ENCODE results near the gene NYAP2. TPM values are rescaled to one million over a fixed set of nuclear protein-coding genes. Genes with fewer than 3 reads are reported as not detected.

NYAP2 gene
- polyA plus RNA-seq, 3 donors = not detected

DNA sequence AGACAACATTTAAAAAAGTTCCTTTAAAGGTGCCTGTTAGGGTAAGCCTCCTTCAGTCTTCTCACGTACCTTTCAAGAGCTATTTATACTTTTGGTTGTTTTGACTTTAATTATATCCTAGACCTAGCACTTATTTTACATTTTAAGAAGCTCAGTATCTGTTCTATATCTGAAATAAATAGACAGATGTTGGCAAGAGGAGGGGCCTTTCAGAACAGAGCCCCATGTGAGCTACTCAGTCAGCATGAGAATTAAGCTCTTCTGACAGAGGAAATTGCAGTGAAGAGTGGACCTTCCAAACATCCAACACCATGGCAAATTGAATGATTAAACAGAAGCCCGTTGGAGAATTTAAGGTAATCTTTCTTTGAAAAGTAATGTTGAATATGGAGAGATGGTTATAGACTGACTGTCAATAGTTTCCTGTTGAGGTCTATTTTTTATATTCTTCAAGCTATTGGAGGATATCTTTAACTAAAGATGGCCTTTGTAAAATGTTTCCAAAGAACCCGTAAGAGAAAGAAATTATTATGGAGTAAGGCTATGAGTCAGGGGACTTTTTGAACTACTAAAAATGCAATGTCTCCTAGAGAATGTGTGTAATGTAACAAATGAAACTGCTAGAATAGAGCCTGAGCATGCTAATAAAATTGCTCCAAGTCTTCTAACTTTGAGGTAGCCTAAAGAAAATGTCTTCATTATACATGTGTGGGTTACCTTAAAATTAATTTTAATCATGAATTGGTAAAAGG is 17.3 kb downstream of the NYAP2 start:
- H3K9me3 Mint-ChIP-seq = no peaks in the 10 kb centered on the region
- no peak overlapping the region for H3K4me3 ChIP-seq (replicated peaks in 1 of 3; ENCODE audit: low read depth in 2 of 3, low read length in 3 of 3)
- no peaks in the 10 kb centered on the region for H3K4me1 Mint-ChIP-seq
- no CpG with 5 or more reads among the region's 3 CpGs for WGBS (ENCODE audit: insufficient coverage)
- H3K9me3 ChIP-seq (replicated peaks in 1 of 2; ENCODE audit: control insufficient read depth in 1 of 2, insufficient read depth in 1 of 2, low read length in 2 of 2) = no peaks in the 10 kb centered on the region
- no peaks in the 10 kb centered on the region for H3K79me2 ChIP-seq (ENCODE audit: insufficient read depth, low read length)
- no peaks in the 10 kb centered on the region for H4K20me1 ChIP-seq (ENCODE audit: insufficient read depth, low read length)
- intact Hi-C loops (cut with micrococcal nuclease) = no loop called here
- TF ChIP-seq, protein P1, sequence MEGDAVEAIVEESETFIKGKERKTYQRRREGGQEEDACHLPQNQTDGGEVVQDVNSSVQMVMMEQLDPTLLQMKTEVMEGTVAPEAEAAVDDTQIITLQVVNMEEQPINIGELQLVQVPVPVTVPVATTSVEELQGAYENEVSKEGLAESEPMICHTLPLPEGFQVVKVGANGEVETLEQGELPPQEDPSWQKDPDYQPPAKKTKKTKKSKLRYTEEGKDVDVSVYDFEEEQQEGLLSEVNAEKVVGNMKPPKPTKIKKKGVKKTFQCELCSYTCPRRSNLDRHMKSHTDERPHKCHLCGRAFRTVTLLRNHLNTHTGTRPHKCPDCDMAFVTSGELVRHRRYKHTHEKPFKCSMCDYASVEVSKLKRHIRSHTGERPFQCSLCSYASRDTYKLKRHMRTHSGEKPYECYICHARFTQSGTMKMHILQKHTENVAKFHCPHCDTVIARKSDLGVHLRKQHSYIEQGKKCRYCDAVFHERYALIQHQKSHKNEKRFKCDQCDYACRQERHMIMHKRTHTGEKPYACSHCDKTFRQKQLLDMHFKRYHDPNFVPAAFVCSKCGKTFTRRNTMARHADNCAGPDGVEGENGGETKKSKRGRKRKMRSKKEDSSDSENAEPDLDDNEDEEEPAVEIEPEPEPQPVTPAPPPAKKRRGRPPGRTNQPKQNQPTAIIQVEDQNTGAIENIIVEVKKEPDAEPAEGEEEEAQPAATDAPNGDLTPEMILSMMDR (IDR thresholded peaks at IDR 0.05) = no peak
- no peaks in the 10 kb centered on the region for H3K36me3 ChIP-seq (replicated peaks in 1 of 2; ENCODE audit: control insufficient read depth in 1 of 2, insufficient read depth in 2 of 2, low read length in 2 of 2)
- H3K27me3 Mint-ChIP-seq (ENCODE audit: low read depth in 3 of 3) = peaks cover 0 to 1% (median 0%) of the 10 kb centered on the region in 3 donors
- no peak overlapping the region for H3K4me2 ChIP-seq (replicated peaks; ENCODE audit: extremely low read depth, low read length, poor library complexity, severe bottlenecking)
- no peaks in the 10 kb centered on the region for H3K4me1 ChIP-seq (ENCODE audit: control insufficient read depth in 1 of 2, insufficient read depth in 2 of 2, low read length in 2 of 2)
- H2AFZ ChIP-seq (ENCODE audit: insufficient read depth, low read depth, low read length, poor library complexity, severe bottlenecking) = no peak overlapping the region
- H3K4me3 Mint-ChIP-seq = no peak overlapping the region
- H3K27ac Mint-ChIP-seq = no peak overlapping the region
- no peaks in the 10 kb centered on the region for H3K27me3 ChIP-seq (ENCODE audit: control insufficient read depth in 2 of 2, insufficient read depth in 2 of 2, low read length in 2 of 2)
- no peak overlapping the region for H3K9ac ChIP-seq (ENCODE audit: insufficient read depth, low read length, poor library complexity, severe bottlenecking)
- no peak overlapping the region for H3K27ac ChIP-seq (ENCODE audit: low read depth in 1 of 2, low read length in 2 of 2)
- no peak for DNase-seq
- no peaks in the 10 kb centered on the region for H3K36me3 Mint-ChIP-seq

DNA sequence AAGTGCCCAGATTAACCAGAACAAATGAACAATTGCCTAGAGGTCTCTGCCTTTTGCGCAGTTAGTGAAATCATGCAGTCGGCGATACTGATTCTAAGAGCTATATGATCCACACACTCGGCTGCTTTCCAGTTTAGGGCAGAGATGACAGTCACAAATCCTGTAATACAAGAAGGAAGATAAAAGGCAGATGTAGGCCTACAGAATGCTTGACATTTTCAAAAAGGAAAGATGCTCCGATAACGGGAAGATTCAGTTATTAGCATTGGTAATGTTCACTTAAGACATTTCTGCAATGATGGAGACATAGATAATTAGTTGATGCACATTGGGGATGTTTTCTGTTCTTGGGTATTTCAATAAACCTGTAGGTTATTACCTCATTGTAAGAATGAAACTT is 19.5 kb downstream of the NYAP2 start:
- Histone ChIP-seq H3K27ac (ENCODE audit: low read depth in 1 of 2, low read length in 2 of 2) (no peak overlapping the region), H3K36me3 (replicated peaks in 1 of 2; ENCODE audit: control insufficient read depth in 1 of 2, insufficient read depth in 2 of 2, low read length in 2 of 2) (no peaks in the 10 kb centered on the region), H3K79me2 (ENCODE audit: insufficient read depth, low read length) (no peaks in the 10 kb centered on the region), H3K27me3 (ENCODE audit: control insufficient read depth in 2 of 2, insufficient read depth in 2 of 2, low read length in 2 of 2) (no peaks in the 10 kb centered on the region), H3K9ac (ENCODE audit: insufficient read depth, low read length, poor library complexity, severe bottlenecking) (no peak overlapping the region), H3K4me1 (ENCODE audit: control insufficient read depth in 1 of 2, insufficient read depth in 2 of 2, low read length in 2 of 2) (no peaks in the 10 kb centered on the region), H3K9me3 (replicated peaks in 1 of 2; ENCODE audit: control insufficient read depth in 1 of 2, insufficient read depth in 1 of 2, low read length in 2 of 2) (no peaks in the 10 kb centered on the region), H4K20me1 (ENCODE audit: insufficient read depth, low read length) (no peaks in the 10 kb centered on the region), H3K4me2 (replicated peaks; ENCODE audit: extremely low read depth, low read length, poor library complexity, severe bottlenecking) (no peak overlapping the region), H3K4me3 (replicated peaks in 1 of 3; ENCODE audit: low read depth in 2 of 3, low read length in 3 of 3) (no peak overlapping the region), H2AFZ (ENCODE audit: insufficient read depth, low read depth, low read length, poor library complexity, severe bottlenecking) (no peak overlapping the region)
- Mint-ChIP-seq H3K36me3 (no peaks in the 10 kb centered on the region), H3K4me1 (no peaks in the 10 kb centered on the region), H3K27me3 (ENCODE audit: low read depth in 3 of 3) (peaks cover 0 to 1% (median 0%) of the 10 kb centered on the region in 3 donors), H3K4me3 (no peak overlapping the region), H3K27ac (no peak overlapping the region), H3K9me3 (no peaks in the 10 kb centered on the region)
- intact Hi-C loops (cut with micrococcal nuclease) = no loop called here
- WGBS (ENCODE audit: insufficient coverage) = 95% methylated on average over 6 of the region's 6 CpGs
- TF ChIP-seq, protein P1 (IDR thresholded peaks at IDR 0.05) = no peak
- no peak for DNase-seq
